H9 (cell line): ENCODE data around the gene PCGF6. TPM values are rescaled to one million over a fixed set of nuclear protein-coding genes. Genes with fewer than 3 reads are reported as not detected.

Source experiments
- DNase-seq: peaks from one replicate; pipeline ENCODE4 v3.0.0-alpha.2; 2017
- H2AFZ ChIP-seq: one replicate; pipeline ENCODE4 v1.6.1; 2013; ENCODE audit warnings: mild to moderate bottlenecking, low read length, control low read depth, moderate library complexity
- H2AK5ac ChIP-seq: 2 replicates; pipeline ENCODE4 v1.6.1; 2013; ENCODE audit warnings: low read length, control low read depth, mixed read lengths; ENCODE audit not compliant: insufficient read length
- H2BK120ac ChIP-seq: one replicate; pipeline ENCODE4 v1.6.1; 2013; ENCODE audit warnings: low read depth, mild to moderate bottlenecking, low read length, control low read depth, inconsistent platforms; ENCODE audit not compliant: poor library complexity, severe bottlenecking
- H2BK12ac ChIP-seq: 2 replicates; pipeline ENCODE4 v1.6.1; 2013; ENCODE audit warnings: low read length, control low read depth, mixed read lengths, low read depth; ENCODE audit not compliant: insufficient read length
- H2BK15ac ChIP-seq: 2 replicates; pipeline ENCODE4 v1.6.1; 2013; ENCODE audit warnings: low read depth, low read length, control low read depth
- H2BK20ac ChIP-seq: one replicate; pipeline ENCODE4 v1.6.1; 2013; ENCODE audit warnings: low read depth, mild to moderate bottlenecking, low read length, control low read depth, inconsistent platforms; ENCODE audit not compliant: poor library complexity, severe bottlenecking
- H2BK5ac ChIP-seq: 2 replicates; pipeline ENCODE4 v1.6.1; 2013; ENCODE audit warnings: low read length, control low read depth, mixed read lengths; ENCODE audit not compliant: insufficient read length
- H3K14ac ChIP-seq: 2 replicates; pipeline ENCODE4 v1.6.1; 2013; ENCODE audit warnings: low read length, control low read depth; ENCODE audit not compliant: insufficient read depth
- H3K18ac ChIP-seq: 2 replicates; pipeline ENCODE4 v1.6.1; 2013; ENCODE audit warnings: low read depth, mild to moderate bottlenecking, mixed read lengths, low read length, control low read depth; ENCODE audit not compliant: insufficient read length
- H3K23ac ChIP-seq: 2 replicates; pipeline ENCODE4 v1.6.1; 2013; ENCODE audit warnings: low read length, control low read depth, mixed read lengths, low read depth; ENCODE audit not compliant: insufficient read length
- H3K23me2 ChIP-seq: 2 replicates; pipeline ENCODE4 v1.6.1; 2013; ENCODE audit warnings: low read depth, mild to moderate bottlenecking, mixed read lengths, low read length, control low read depth; ENCODE audit not compliant: insufficient read length, poor library complexity, severe bottlenecking
- H3K27ac ChIP-seq: 2 replicates; pipeline ENCODE4 v1.5.1; 2013; ENCODE audit warnings: low read length, control low read depth, mixed read lengths, low read depth; ENCODE audit not compliant: insufficient read length
- H3K27me3 ChIP-seq: 2 replicates; pipeline ENCODE4 v1.6.1; 2013; ENCODE audit warnings: low read length, control low read depth, inconsistent platforms; ENCODE audit not compliant: insufficient read depth
- H3K4ac ChIP-seq: 2 replicates; pipeline ENCODE4 v1.6.1; 2013; ENCODE audit warnings: low read depth, mild to moderate bottlenecking, control low read depth, inconsistent platforms, low read length, moderate library complexity
- H3K4me1 ChIP-seq: 2 replicates; pipeline ENCODE4 v1.6.1; 2013; ENCODE audit warnings: low read length, control low read depth, inconsistent platforms; ENCODE audit not compliant: insufficient read depth
- H3K4me2 ChIP-seq: 2 replicates; pipeline ENCODE4 v1.6.1; 2013; ENCODE audit warnings: low read length, control low read depth, mixed read lengths; ENCODE audit not compliant: insufficient read length, insufficient read depth
- H3K56ac ChIP-seq: 2 replicates; pipeline ENCODE4 v1.6.1; 2013; ENCODE audit warnings: low read depth, mild to moderate bottlenecking, mixed read lengths, low read length, control low read depth; ENCODE audit not compliant: insufficient read length
- H3K79me1 ChIP-seq: 2 replicates; pipeline ENCODE4 v1.6.1; 2013; ENCODE audit warnings: low read depth, mild to moderate bottlenecking, moderate library complexity, low read length, control low read depth, inconsistent platforms; ENCODE audit not compliant: insufficient read depth, poor library complexity, severe bottlenecking
- H3K79me2 ChIP-seq: 2 replicates; pipeline ENCODE4 v1.6.1; 2013; ENCODE audit warnings: low read length, control low read depth, inconsistent platforms; ENCODE audit not compliant: insufficient read depth
- H3K9ac ChIP-seq: 2 replicates; pipeline ENCODE4 v1.6.1; 2013; ENCODE audit warnings: low read length, control low read depth, mixed read lengths; ENCODE audit not compliant: insufficient read length; ENCODE audit errors: extremely low read depth
- H3K9me3 ChIP-seq: one replicate; pipeline ENCODE4 v1.6.1; 2013; ENCODE audit warnings: low read depth, low read length, inconsistent platforms; ENCODE audit not compliant: control insufficient read depth
- H3T11ph ChIP-seq: one replicate; pipeline ENCODE4 v1.6.1; 2013; ENCODE audit warnings: mild to moderate bottlenecking, low read length, control low read depth, inconsistent platforms
- H4K20me1 ChIP-seq: one replicate; pipeline ENCODE4 v1.6.1; 2013; ENCODE audit not compliant: control insufficient read depth, insufficient read length, insufficient read depth
- H4K5ac ChIP-seq: 2 replicates; pipeline ENCODE4 v1.6.1; 2013; ENCODE audit warnings: low read depth, mild to moderate bottlenecking, mixed read lengths, low read length, control low read depth; ENCODE audit not compliant: insufficient read length
- H4K8ac ChIP-seq: replicated peaks from 2 replicates; pipeline ENCODE4 v1.6.1; 2013; ENCODE audit warnings: low read length, control low read depth, mixed read lengths, low read depth; ENCODE audit not compliant: insufficient read length
- H4K91ac ChIP-seq: 2 replicates; pipeline ENCODE4 v1.6.1; 2013; ENCODE audit warnings: low read depth, mild to moderate bottlenecking, moderate library complexity, mixed read lengths, low read length, control low read depth; ENCODE audit not compliant: insufficient read length
- H3K27ac Mint-ChIP-seq, 3 experiments: 2 replicates in 2 of 3; 3 replicates in 1 of 3; pipeline ENCODE4 v1.8.0; 2020 to 2021; ENCODE audit warnings: mixed read lengths in 3 of 3, mild to moderate bottlenecking in 1 of 3, moderate library complexity in 1 of 3
- H3K27me3 Mint-ChIP-seq: 2 replicates; pipeline ENCODE4 v1.8.0; 2021; ENCODE audit warnings: low read depth, mild to moderate bottlenecking, moderate library complexity, mixed read lengths
- H3K36me3 Mint-ChIP-seq, 3 experiments: 2 replicates in 2 of 3; 3 replicates in 1 of 3; pipeline ENCODE4 v1.8.0; 2020 to 2021; ENCODE audit warnings: low read depth in 3 of 3, mixed read lengths in 3 of 3; ENCODE audit not compliant: insufficient read depth in 1 of 3
- H3K4me1 Mint-ChIP-seq, 2 experiments: 2 replicates each; pipeline ENCODE4 v1.8.0; 2020; ENCODE audit warnings: mixed read lengths in 2 of 2
- H3K4me3 Mint-ChIP-seq, 2 experiments: 2 replicates in 1 of 2; 3 replicates in 1 of 2; pipeline ENCODE4 v1.8.0; 2020 to 2021; ENCODE audit warnings: mild to moderate bottlenecking in 2 of 2, mixed read lengths in 2 of 2, moderate library complexity in 1 of 2
- H3K9me3 Mint-ChIP-seq, 2 experiments: 2 replicates in 1 of 2; 3 replicates in 1 of 2; pipeline ENCODE4 v1.8.0; 2020; ENCODE audit warnings: mild to moderate bottlenecking in 2 of 2, mixed read lengths in 2 of 2, moderate library complexity in 1 of 2
- CTCF ChIP-seq: fragments of 200-600 bp; sonication (generic); conservative IDR thresholded peaks from 3 replicates; pipeline ENCODE4 v1.8.0; 2021; ENCODE audit warnings: antibody characterized with exemption, mild to moderate bottlenecking
- WGBS: extraction: QIAGEN DNeasy Blood & Tissue Kit; methylation state at CpG from one replicate; pipeline ENCODE4 v1.1.7; 2013; ENCODE audit warnings: missing lambda C conversion rate, low lambda C conversion rate, mixed read lengths; ENCODE audit not compliant: insufficient read length; ENCODE audit errors: extremely low coverage; 5-methylcytosine and 5-hydroxymethylcytosine counted together
- total RNA-seq: library from RNA; stranded (reverse); gene quantifications from 2 replicates; pipeline ENCODE4 v1.2.1, GENCODE V29; 2021

The PCGF6 gene
- total RNA-seq, 1 experiment from 2014 or later: 23.5 TPM

DNA sequence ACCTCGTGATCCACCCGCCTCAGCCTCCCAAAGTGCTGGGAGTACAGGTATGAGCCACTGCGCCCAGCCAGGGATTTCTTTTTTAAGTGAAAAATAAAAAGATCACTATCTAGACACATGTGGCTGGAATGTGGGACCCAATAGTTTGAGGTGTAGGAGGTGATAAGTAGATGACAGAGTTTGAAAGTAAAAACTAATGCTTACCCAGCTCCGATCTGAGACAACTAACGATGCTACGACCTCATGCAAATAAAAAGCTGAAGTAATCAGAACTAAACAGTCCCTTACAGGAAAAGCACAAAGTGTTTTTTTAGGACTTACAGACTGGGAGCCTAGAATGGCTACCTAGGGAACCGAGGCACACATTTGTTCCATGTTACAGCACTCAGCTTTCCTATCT is 23.0 kb downstream of the PCGF6 start:
- Histone ChIP-seq H3K4ac (no peak overlapping the region), H3T11ph (no peak overlapping the region), H4K91ac (no peak overlapping the region), H4K5ac (no peak overlapping the region), H3K4me2 (no peak overlapping the region), H3K23ac (no peak overlapping the region), H4K8ac (no peak overlapping the region), H3K9me3 (no peaks in the 10 kb centered on the region), H4K20me1 (no peaks in the 10 kb centered on the region), H3K23me2 (no peaks in the 10 kb centered on the region), H3K27me3 (no peaks in the 10 kb centered on the region), H2BK5ac (no peak overlapping the region), H3K14ac (no peak overlapping the region), H2AK5ac (no peak overlapping the region), H2BK12ac (no peak overlapping the region), H3K4me1 (no peaks in the 10 kb centered on the region), H3K79me2 (no peaks in the 10 kb centered on the region), H3K79me1 (no peaks in the 10 kb centered on the region), H2BK20ac (no peak overlapping the region), H3K56ac (no peak overlapping the region), H2AFZ (no peak overlapping the region), H3K27ac (no peak overlapping the region), H3K9ac (no peak overlapping the region), H3K18ac (no peak overlapping the region), H2BK15ac (no peak overlapping the region), H2BK120ac (no peak overlapping the region)
- no peak for TF ChIP-seq CTCF
- no peaks in the 10 kb centered on the region for H3K9me3 Mint-ChIP-seq
- no peak overlapping the region for H3K4me3 Mint-ChIP-seq
- no peaks in the 10 kb centered on the region for H3K27me3 Mint-ChIP-seq
- DNase-seq: no peak
- no CpG with 5 or more reads among the region's 7 CpGs for WGBS
- H3K36me3 Mint-ChIP-seq: peaks cover 28 to 76% (median 61%) of the 10 kb centered on the region in 3 experiments; a peak in 6 of 7 replicates
- no peak overlapping the region for H3K27ac Mint-ChIP-seq
- H3K4me1 Mint-ChIP-seq: no peaks in the 10 kb centered on the region
